ENCODE results near the gene RNF40. TPM values are rescaled to one million over a fixed set of nuclear protein-coding genes. Genes with fewer than 3 reads are reported as not detected.

RNF40 gene
- polyA plus RNA-seq, 1 donor from 2014 or later: 85.2 TPM

- Histone ChIP-seq H3K79me2 (replicated peaks; ENCODE audit: insufficient read depth, low read length) (peaks cover 9% of the 10 kb centered on the region), H3K9me3 (ENCODE audit: low read length) (no peaks in the 10 kb centered on the region), H3F3A (ENCODE audit: insufficient read depth, low read length, poor library complexity, severe bottlenecking) (peaks cover 6% of the 10 kb centered on the region), H2AFZ (ENCODE audit: low read depth, low read length) (no peak overlapping the region), H3K36me3 (ENCODE audit: insufficient read depth, low read length) (no peaks in the 10 kb centered on the region), H3K27ac (ENCODE audit: low read length) (no peak overlapping the region), H3K9ac (ENCODE audit: low read length) (no peak overlapping the region), H3K27me3 (ENCODE audit: insufficient read depth, low read depth, low read length) (no peaks in the 10 kb centered on the region), H3K4me2 (ENCODE audit: low read length) (no peak overlapping the region), H3K4me3 (ENCODE audit: low read length) (no peak overlapping the region), H4K20me1 (ENCODE audit: insufficient read depth) (no peaks in the 10 kb centered on the region), H3K9me2 (ENCODE audit: insufficient read depth, low read length) (no peaks in the 10 kb centered on the region)
- TF ChIP-seq REST (IDR thresholded peaks at IDR 0.05; ENCODE audit: borderline replicate concordance): no peak
- TF ChIP-seq TAF1 (IDR thresholded peaks at IDR 0.05; ENCODE audit: low read depth): no peak
- TF ChIP-seq EP300 (conservative IDR thresholded peaks at IDR 0.05; ENCODE audit: poor library complexity, severe bottlenecking): no peak
- no peak for TF ChIP-seq POLR2AphosphoS5 (IDR thresholded peaks at IDR 0.05)
- TF ChIP-seq SMC3 (conservative IDR thresholded peaks at IDR 0.05; ENCODE audit: poor library complexity): no peak
- no peak for TF ChIP-seq EZH2 (IDR thresholded peaks at IDR 0.05; ENCODE audit: borderline replicate concordance, insufficient read depth, low read length, poor library complexity, severe bottlenecking)
- no peak for TF ChIP-seq CTCF (IDR thresholded peaks at IDR 0.05; ENCODE audit: poor library complexity, severe bottlenecking)
- TF ChIP-seq RAD21 (conservative IDR thresholded peaks at IDR 0.05): no peak
- no peak for TF ChIP-seq MXI1 (conservative IDR thresholded peaks at IDR 0.05; ENCODE audit: poor library complexity, severe bottlenecking)
Observed at GRCh38 chr16:30746638-30747175, 15.4 kb upstream of the RNF40 start.

- Histone ChIP-seq H4K20me1 (ENCODE audit: insufficient read depth) (no peaks in the 10 kb centered on the region), H3K9me2 (ENCODE audit: insufficient read depth, low read length) (no peaks in the 10 kb centered on the region), H3K27me3 (ENCODE audit: insufficient read depth, low read depth, low read length) (no peaks in the 10 kb centered on the region), H3K79me2 (replicated peaks; ENCODE audit: insufficient read depth, low read length) (peaks cover 9% of the 10 kb centered on the region), H3K9ac (ENCODE audit: low read length) (no peak overlapping the region), H3K27ac (ENCODE audit: low read length) (no peak overlapping the region), H3K36me3 (ENCODE audit: insufficient read depth, low read length) (no peaks in the 10 kb centered on the region), H3K9me3 (ENCODE audit: low read length) (no peaks in the 10 kb centered on the region), H2AFZ (ENCODE audit: low read depth, low read length) (no peak overlapping the region), H3F3A (ENCODE audit: insufficient read depth, low read length, poor library complexity, severe bottlenecking) (peaks cover 6% of the 10 kb centered on the region), H3K4me3 (ENCODE audit: low read length) (peak overlapping the region; percentile 76), H3K4me2 (ENCODE audit: low read length) (no peak overlapping the region)
- no peak for TF ChIP-seq RAD21 (conservative IDR thresholded peaks at IDR 0.05)
- TF ChIP-seq EZH2 (IDR thresholded peaks at IDR 0.05; ENCODE audit: borderline replicate concordance, insufficient read depth, low read length, poor library complexity, severe bottlenecking): no peak
- no peak for TF ChIP-seq POLR2AphosphoS5 (IDR thresholded peaks at IDR 0.05)
- TF ChIP-seq MXI1 (conservative IDR thresholded peaks at IDR 0.05; ENCODE audit: poor library complexity, severe bottlenecking): no peak
- TF ChIP-seq TAF1 (IDR thresholded peaks at IDR 0.05; ENCODE audit: low read depth): no peak
- TF ChIP-seq REST (IDR thresholded peaks at IDR 0.05; ENCODE audit: borderline replicate concordance): no peak
- no peak for TF ChIP-seq EP300 (conservative IDR thresholded peaks at IDR 0.05; ENCODE audit: poor library complexity, severe bottlenecking)
- TF ChIP-seq CTCF (IDR thresholded peaks at IDR 0.05; ENCODE audit: poor library complexity, severe bottlenecking): no peak
- TF ChIP-seq SMC3 (conservative IDR thresholded peaks at IDR 0.05; ENCODE audit: poor library complexity): no peak
Observed at GRCh38 chr16:30747331-30747730, 14.8 kb upstream of the RNF40 start.
